Thymus (tissue), 11 donors: ENCODE data around the gene KRTAP10-9. TPM values are rescaled to one million over a fixed set of nuclear protein-coding genes. Genes with fewer than 3 reads are reported as not detected.
"Not testable (repeated sequence)": the region's sequence is repeated elsewhere in the genome, so short reads cannot be mapped to it uniquely, and the experiment has no call there.

ENCODE experiments used
- DNase-seq, 9 donors: peaks; one replicate each; pipeline ENCODE4 v3.0.0-alpha.2; 2013; ENCODE audit warnings: low spot score in 9 of 9, low read depth in 6 of 9, missing footprints in 1 of 9
- H3K27ac ChIP-seq, 2 donors: one replicate each; pipeline ENCODE4 v1.5.1; 2013; ENCODE audit warnings: control low read depth in 1 of 2, low read depth in 1 of 2, low read length in 1 of 2, mild to moderate bottlenecking in 1 of 2, moderate library complexity in 1 of 2
- H3K27me3 ChIP-seq, 2 donors: one replicate each; pipeline ENCODE4 v1.5.1; 2013; ENCODE audit warnings: low read length in 1 of 2; ENCODE audit not compliant: control insufficient read depth in 2 of 2, insufficient read depth in 1 of 2
- H3K36me3 ChIP-seq, 2 donors: one replicate each; pipeline ENCODE4 v1.5.1; 2013; ENCODE audit warnings: low read length in 1 of 2, mild to moderate bottlenecking in 1 of 2, moderate library complexity in 1 of 2; ENCODE audit not compliant: control insufficient read depth in 2 of 2, insufficient read depth in 2 of 2
- H3K4me1 ChIP-seq, 2 donors: one replicate each; pipeline ENCODE4 v1.5.1; 2013; ENCODE audit warnings: low read length in 2 of 2; ENCODE audit not compliant: control insufficient read depth in 2 of 2, insufficient read depth in 2 of 2
- H3K4me3 ChIP-seq, 2 donors: one replicate each; pipeline ENCODE4 v1.5.1; 2013; ENCODE audit warnings: low read length in 2 of 2, control low read depth in 1 of 2, mild to moderate bottlenecking in 1 of 2
- H3K9me3 ChIP-seq, 2 donors: one replicate each; pipeline ENCODE4 v1.5.1; 2013; ENCODE audit warnings: low read length in 1 of 2, mild to moderate bottlenecking in 1 of 2; ENCODE audit not compliant: control insufficient read depth in 2 of 2, insufficient read depth in 1 of 2
- WGBS: extraction: QIAGEN DNeasy Blood & Tissue Kit; methylation state at CpG from one replicate; pipeline ENCODE4 v1.1.7; 2013; 5-methylcytosine and 5-hydroxymethylcytosine counted together
- polyA plus RNA-seq: library from polyadenylated mRNA; stranded (reverse); fragments of 200-250 nt; gene quantifications from one replicate; pipeline ENCODE4 v1.2.3, GENCODE V29; 2013
- total RNA-seq: library from RNA; stranded (reverse); fragments of 120-200 nt; gene quantifications from one replicate; pipeline ENCODE4 v1.2.4, GENCODE V29; 2013
- donor health status: healthy.

KRTAP10-9 gene
- total and polyA plus RNA-seq, 2 donors: not detected

GRCh38 chr21:44583800-44584147 is 43.1 kb upstream of the KRTAP10-9 start:
- Histone ChIP-seq H3K27ac (no peak overlapping the region), H3K4me3 (no peak overlapping the region), H3K36me3 (no peaks in the 10 kb centered on the region), H3K9me3 (peaks cover 3 to 24% of the 10 kb centered on the region in 2 donors), H3K27me3 (peaks cover 0 to 2% of the 10 kb centered on the region in 2 donors), H3K4me1 (no peaks in the 10 kb centered on the region)
- 80% methylated on average over 6 of the region's 6 CpGs for WGBS
- no peak for DNase-seq

DNA sequence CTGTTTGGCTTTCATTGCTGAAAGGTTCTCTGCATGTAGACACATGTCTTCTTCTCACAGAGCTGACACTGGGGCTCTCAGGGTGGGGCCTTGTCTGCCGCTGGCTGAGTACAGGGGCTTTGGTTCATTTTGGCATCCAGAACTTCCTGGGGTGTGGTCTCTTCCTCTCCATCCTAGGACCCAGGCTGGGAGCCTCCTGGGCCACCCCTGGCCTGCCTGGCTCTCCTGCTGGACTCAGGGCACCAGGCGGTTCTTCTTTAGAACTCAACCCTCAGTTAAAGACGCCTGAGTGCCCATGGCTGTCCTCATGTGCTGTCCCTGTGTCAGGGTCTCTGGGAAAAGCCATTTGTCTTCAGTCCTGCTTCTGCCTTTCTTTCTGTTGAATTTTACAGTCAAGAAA is 41.0 kb upstream of the KRTAP10-9 start:
- no peak overlapping the region for H3K4me3 ChIP-seq
- WGBS: 84% methylated on average over 3 of the region's 3 CpGs
- no peaks in the 10 kb centered on the region for H3K4me1 ChIP-seq
- no peaks in the 10 kb centered on the region for H3K27me3 ChIP-seq
- H3K27ac ChIP-seq: no peak overlapping the region
- H3K36me3 ChIP-seq: no peaks in the 10 kb centered on the region
- no peak for DNase-seq
- peaks cover 1 to 8% of the 10 kb centered on the region in 2 donors for H3K9me3 ChIP-seq

DNA sequence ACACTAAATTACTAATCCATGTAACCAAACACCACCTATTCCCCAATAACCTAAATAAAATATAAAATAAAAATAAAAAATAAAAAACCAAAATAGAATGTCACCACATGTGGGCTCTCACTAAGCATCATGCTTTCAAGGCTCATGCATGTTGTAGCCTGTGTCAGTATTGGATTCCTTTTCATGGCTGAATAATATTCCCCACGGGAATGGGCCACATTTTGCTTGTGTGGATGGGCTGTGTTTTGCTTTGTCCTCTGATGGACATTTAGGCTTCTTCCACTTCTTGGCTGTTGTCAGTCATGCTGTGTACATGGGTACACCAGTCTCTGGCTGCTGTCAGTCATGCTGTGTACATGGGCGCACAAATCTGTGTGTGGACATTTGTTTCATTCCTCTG is 37.8 kb upstream of the KRTAP10-9 start:
- no peaks in the 10 kb centered on the region for H3K36me3 ChIP-seq
- H3K4me1 ChIP-seq: peaks cover 0 to 2% of the 10 kb centered on the region in 2 donors
- peaks cover 0 to 6% of the 10 kb centered on the region in 2 donors for H3K27me3 ChIP-seq
- DNase-seq: no peak
- no peaks in the 10 kb centered on the region for H3K9me3 ChIP-seq
- WGBS: 93% methylated on average over 2 of the region's 2 CpGs
- H3K4me3 ChIP-seq: no peak overlapping the region
- H3K27ac ChIP-seq: no peak overlapping the region

DNA sequence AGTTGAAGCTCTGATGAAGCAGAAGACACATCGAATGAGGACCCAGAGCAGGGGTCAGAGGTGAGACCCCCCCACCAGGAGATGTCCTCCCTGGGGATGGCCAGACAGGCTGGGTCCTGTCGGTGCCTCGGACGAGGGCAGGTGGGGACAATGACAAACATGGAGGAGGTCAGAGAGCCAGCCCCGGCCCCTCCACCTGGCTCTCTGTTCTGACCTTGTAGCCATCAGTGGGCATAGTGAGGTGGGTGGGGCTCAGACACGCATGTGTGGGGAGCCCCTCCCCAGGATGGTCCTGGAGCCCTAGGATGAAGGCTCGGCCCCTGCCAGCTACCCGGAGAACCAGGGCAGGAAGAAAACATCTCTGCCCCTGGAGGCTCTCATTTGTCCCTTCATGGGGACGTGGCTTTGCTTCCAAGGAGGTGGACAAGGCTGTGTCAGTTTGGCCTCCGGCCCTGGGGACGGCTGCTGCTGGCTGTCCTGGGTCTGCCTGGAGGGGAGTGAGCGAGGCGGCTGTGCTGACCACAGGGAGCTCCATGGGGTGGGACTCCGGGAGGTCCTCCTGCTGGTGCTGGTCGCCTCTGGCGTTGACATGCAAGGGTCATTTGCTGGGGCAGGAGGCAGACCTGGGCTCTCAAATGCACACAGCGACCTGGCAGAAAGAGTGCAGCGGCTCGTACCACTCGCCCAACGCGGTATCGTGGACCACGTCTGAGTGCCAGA is 37.1 kb upstream of the KRTAP10-9 start:
- 89% methylated on average over 24 of the region's 24 CpGs for WGBS
- H3K36me3 ChIP-seq: no peaks in the 10 kb centered on the region
- H3K4me3 ChIP-seq: no peak overlapping the region
- no peak overlapping the region for H3K27ac ChIP-seq
- DNase-seq: no peak
- H3K9me3 ChIP-seq: no peaks in the 10 kb centered on the region
- H3K27me3 ChIP-seq: peaks cover 0 to 6% of the 10 kb centered on the region in 2 donors
- H3K4me1 ChIP-seq: peaks cover 0 to 2% of the 10 kb centered on the region in 2 donors

- peaks cover 0 to 2% of the 10 kb centered on the region in 2 donors for H3K4me1 ChIP-seq
- no peak overlapping the region for H3K4me3 ChIP-seq
- DNase-seq: no peak
- H3K27ac ChIP-seq: no peak overlapping the region
- H3K36me3 ChIP-seq: no peaks in the 10 kb centered on the region
- H3K27me3 ChIP-seq: peaks cover 0 to 6% of the 10 kb centered on the region in 2 donors
- WGBS: 92% methylated on average over 10 of the region's 10 CpGs
- no peaks in the 10 kb centered on the region for H3K9me3 ChIP-seq
These were observed 36.6 kb upstream of the KRTAP10-9 start for GRCh38 chr21:44590311-44590721.

DNA sequence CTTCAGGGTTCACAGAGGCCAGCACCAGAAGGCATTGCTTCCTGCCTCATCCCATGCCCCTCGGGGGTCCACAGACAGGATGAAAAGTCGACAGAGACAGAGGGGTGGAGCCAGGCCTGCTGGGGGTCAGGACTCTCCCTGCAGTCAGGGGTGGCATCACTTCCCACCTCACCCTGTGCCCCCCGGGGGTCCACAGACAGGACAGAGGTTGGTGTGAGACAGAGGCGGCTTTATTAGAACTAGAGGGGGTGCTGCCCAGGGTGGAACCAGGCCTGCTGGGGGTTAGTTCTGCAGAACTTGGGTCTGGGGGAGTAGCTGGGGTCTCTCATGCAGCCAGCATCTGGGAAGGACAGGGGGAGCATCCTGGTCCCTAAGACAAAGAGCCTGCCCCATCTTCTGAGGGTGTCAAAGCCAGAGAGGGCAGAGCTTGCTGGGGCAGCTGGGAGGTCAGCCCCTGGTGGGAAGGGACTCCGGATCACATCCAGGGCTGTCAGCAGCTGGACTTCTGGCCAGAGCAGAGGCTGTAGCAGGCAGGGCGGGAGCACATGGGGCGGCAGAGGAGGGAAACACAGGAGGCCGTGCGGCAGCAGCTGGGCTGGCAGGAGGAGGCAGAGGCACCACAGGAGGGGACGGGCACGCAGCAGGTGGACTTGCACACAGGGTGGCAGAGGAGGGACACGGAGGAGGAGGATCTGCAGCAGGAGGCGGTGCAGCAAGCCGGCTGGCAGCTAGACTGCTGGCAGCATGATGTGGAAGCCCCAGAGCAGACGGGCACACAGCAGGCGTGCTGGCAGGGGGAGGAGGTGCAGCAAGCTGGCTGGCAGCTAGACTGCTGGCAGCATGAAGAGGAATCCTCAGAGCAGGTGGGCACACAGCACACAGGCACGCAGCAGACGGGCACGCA is 35.7 kb upstream of the KRTAP10-9 start:
- H3K27ac ChIP-seq, H3K36me3 ChIP-seq, H3K4me3 ChIP-seq, H3K27me3 ChIP-seq, DNase-seq, H3K9me3 ChIP-seq, H3K4me1 ChIP-seq: not testable (repeated sequence)
- WGBS: 81% methylated on average over 18 of the region's 19 CpGs

GRCh38 chr21:44591801-44592130 is 35.1 kb upstream of the KRTAP10-9 start:
- H3K36me3 ChIP-seq, H3K4me1 ChIP-seq, H3K27ac ChIP-seq, H3K27me3 ChIP-seq, H3K9me3 ChIP-seq, H3K4me3 ChIP-seq, DNase-seq: not testable (repeated sequence)
- 76% methylated on average over 4 of the region's 4 CpGs for WGBS

DNA sequence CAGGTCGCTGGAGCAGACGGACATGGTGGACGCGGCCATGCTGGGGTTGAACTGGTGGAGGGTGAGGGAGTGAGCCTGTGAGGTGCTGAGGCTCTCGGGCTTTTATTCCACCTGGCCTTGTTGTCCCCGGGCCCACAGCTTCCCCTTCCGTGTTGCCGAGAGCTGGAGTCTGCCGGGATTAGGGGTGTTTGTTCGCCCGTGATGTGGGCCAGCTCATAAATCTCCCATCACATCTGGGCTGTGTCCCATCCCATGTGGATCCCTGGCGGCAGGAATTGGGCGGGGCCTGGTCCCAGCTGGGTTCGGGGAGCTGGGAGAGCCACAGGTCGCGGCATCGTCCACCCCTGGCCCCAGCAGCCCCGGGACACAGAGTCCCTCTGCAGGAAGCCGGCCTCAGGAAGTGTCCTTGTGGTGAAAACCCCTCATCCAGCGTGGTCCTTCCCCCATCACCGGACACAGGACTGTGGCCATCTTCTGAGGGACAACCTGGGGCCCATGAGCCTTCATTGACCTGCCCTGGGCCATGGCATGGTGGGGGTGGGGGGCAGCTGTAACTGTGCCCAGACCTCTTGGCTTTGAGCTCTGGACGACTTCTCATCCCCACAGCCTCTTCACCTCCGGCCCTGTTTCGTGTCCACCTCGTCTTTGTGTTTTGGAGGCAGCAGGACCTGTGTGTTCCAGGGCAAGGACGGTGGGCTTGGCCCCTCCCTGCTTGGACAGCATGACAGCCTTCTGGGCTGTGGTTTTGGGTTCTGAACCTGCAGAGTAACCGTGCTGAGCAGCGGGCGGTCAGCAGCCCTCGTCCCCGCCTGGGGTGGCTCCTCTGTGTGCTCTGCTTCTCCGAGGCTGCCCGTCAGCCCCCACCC is 34.2 kb upstream of the KRTAP10-9 start, which contains the start of gene KRTAP10-6:
Gene KRTAP10-6, minus strand, starts transcription at position 60 of the 866 bp plus-strand sequence. Its CDS starts 21 bp downstream, at position 39.
- H3K36me3 ChIP-seq: no peaks in the 10 kb centered on the region
- H3K4me1 ChIP-seq: peaks cover 0 to 2% of the 10 kb centered on the region in 2 donors
- H3K4me3 ChIP-seq: no peak within 1 kb of the TSS
- H3K27ac ChIP-seq: no peak within 1 kb of the TSS
- WGBS: 69% methylated on average over 33 of the region's 33 CpGs
- no peaks in the 10 kb centered on the region for H3K9me3 ChIP-seq
- DNase-seq: no peak
- H3K27me3 ChIP-seq: peaks cover 0 to 6% of the 10 kb centered on the region in 2 donors
